ENCODE measurements around the gene NFIA.

The NFIA gene

GRCh38 chr1:61386323-61386722, 304.0 kb downstream of the NFIA start:
- no peak for DNase-seq

- DNase-seq, result no peak
These were observed 304.4 kb downstream of the NFIA start for GRCh38 chr1:61386770-61387169.

- DNase-seq, result no peak
These were observed 305.5 kb downstream of the NFIA start for GRCh38 chr1:61387829-61388228.

- no peak for DNase-seq
These were observed 306.2 kb downstream of the NFIA start for GRCh38 chr1:61388566-61388965.

GRCh38 chr1:61389194-61389925, 307.0 kb downstream of the NFIA start:
- DNase-seq, result no peak

GRCh38 chr1:61389926-61390845, 307.8 kb downstream of the NFIA start:
- no peak for DNase-seq

GRCh38 chr1:61391730-61392129, 309.4 kb downstream of the NFIA start:
- peak; percentile 78 for DNase-seq

- DNase-seq, result peak; percentile 84
These were observed 310.3 kb downstream of the NFIA start for GRCh38 chr1:61392409-61393242.

- no peak for DNase-seq
These were observed 311.2 kb downstream of the NFIA start for GRCh38 chr1:61393575-61393974.

- DNase-seq, result no peak
These were observed 312.9 kb downstream of the NFIA start for GRCh38 chr1:61395146-61395800.

GRCh38 chr1:61397495-61397894, 315.1 kb downstream of the NFIA start:
- DNase-seq, result no peak

GRCh38 chr1:61397935-61398334, 315.6 kb downstream of the NFIA start:
- no peak for DNase-seq

GRCh38 chr1:61399199-61399598, 316.8 kb downstream of the NFIA start:
- DNase-seq, result no peak

GRCh38 chr1:61400131-61400770, 317.9 kb downstream of the NFIA start:
- DNase-seq, result no peak

GRCh38 chr1:61400997-61401396, 318.6 kb downstream of the NFIA start:
- no peak for DNase-seq

- DNase-seq, result no peak
These were observed 321.6 kb downstream of the NFIA start for GRCh38 chr1:61403679-61404596.

GRCh38 chr1:61404597-61405376, 322.4 kb downstream of the NFIA start:
- no peak for DNase-seq

- DNase-seq, result no peak
These were observed 324.1 kb downstream of the NFIA start for GRCh38 chr1:61406467-61406866.

- DNase-seq, result no peak
These were observed 330.2 kb downstream of the NFIA start for GRCh38 chr1:61412601-61413000.

GRCh38 chr1:61419196-61419595, 336.8 kb downstream of the NFIA start:
- no peak for DNase-seq

Measured in NCI-H748 treated with DMSO at 0.1 percent for 48 hours (cell line).